B cell (primary cell): ENCODE results near the gene ATP5F1E. TPM values are rescaled to one million over a fixed set of nuclear protein-coding genes. Genes with fewer than 3 reads are reported as not detected.
A peak's percentile ranks its signal among the peaks of the same experiment; 100 is the strongest.

Experiments used
- ATAC-seq: fragments of 200-7000 bp; cut with Tn5 transposase; one replicate; pipeline ENCODE4 v1.10.0; 2021; ENCODE audit warnings: low read depth, mild to moderate bottlenecking, moderate number of reproducible peaks, moderate library complexity
- CTCF ChIA-PET: fragments of 350-600 bp; sonication (Branson Sonifier 250); formaldehyde crosslinking; loops from one replicate; lab custom pipeline; 2021; ENCODE audit warnings: antibody characterized with exemption, inconsistent platforms; lab: Charles Lee
- POLR2A ChIA-PET: fragments of 350-600 bp; sonication (Branson Sonifier 250); formaldehyde crosslinking; loops from one replicate; lab custom pipeline; 2021; ENCODE audit warnings: antibody characterized with exemption; lab: Charles Lee
- DNase-seq: peaks from one replicate; pipeline ENCODE4 v3.0.0; 2013
- H2AFZ ChIP-seq: 2 replicates; pipeline ENCODE4 v1.6.1; 2012; ENCODE audit warnings: mild to moderate bottlenecking, low read depth, low read length; ENCODE audit not compliant: insufficient read depth, poor library complexity, severe bottlenecking
- H3K27ac ChIP-seq, 2 donors: 1 replicate in 1 of 2; 2 replicates in 1 of 2; pipeline ENCODE4 v1.5.1; 2012 to 2013; ENCODE audit warnings: low read length in 2 of 2, mild to moderate bottlenecking in 2 of 2, moderate library complexity in 1 of 2
- H3K27me3 ChIP-seq, 4 experiments: fragments of 200-600 bp in 1 of 4; sonication (generic) in 1 of 4; replicated peaks in 1 of 4; 1 replicate in 2 of 4; 2 replicates in 2 of 4; pipeline versions ENCODE4 v1.6.1 to v1.7.0; 2013 to 2016; ENCODE audit warnings: low read length in 3 of 4, mild to moderate bottlenecking in 2 of 4, mixed read lengths in 1 of 4, moderate library complexity in 1 of 4; ENCODE audit not compliant: insufficient read depth in 4 of 4, control insufficient read depth in 3 of 4; ENCODE audit errors: control extremely low read depth in 1 of 4
- H3K36me3 ChIP-seq, 2 experiments: replicated peaks in 1 of 2; 1 replicate in 1 of 2; 2 replicates in 1 of 2; pipeline versions ENCODE4 v1.6.1 to v1.7.1; 2013; ENCODE audit warnings: low read length in 1 of 2; ENCODE audit not compliant: insufficient read depth in 2 of 2, control insufficient read depth in 1 of 2; ENCODE audit errors: control extremely low read depth in 1 of 2, extremely low read depth in 1 of 2
- H3K4me1 ChIP-seq, 2 donors: fragments of 200-600 bp in 1 of 2; sonication (generic) in 1 of 2; 1 replicate in 1 of 2; 2 replicates in 1 of 2; pipeline versions ENCODE4 v1.5.1 to v1.6.1; 2013 to 2017; ENCODE audit warnings: low read length in 2 of 2; ENCODE audit not compliant: control insufficient read depth in 2 of 2, insufficient read depth in 2 of 2
- H3K4me2 ChIP-seq: replicated peaks from 2 replicates; pipeline ENCODE3; 2012; ENCODE audit warnings: mild to moderate bottlenecking, low read depth, low read length; ENCODE audit not compliant: poor library complexity, severe bottlenecking
- H3K4me3 ChIP-seq, 5 experiments: fragments of 200-600 bp in 1 of 5; sonication (generic) in 1 of 5; 1 replicate in 3 of 5; 2 replicates in 2 of 5; pipeline versions ENCODE4 v1.5.1 to v1.7.0; 2011 to 2016; ENCODE audit warnings: low read length in 4 of 5, mild to moderate bottlenecking in 4 of 5, low read depth in 2 of 5, control low read depth in 1 of 5, moderate library complexity in 1 of 5; ENCODE audit not compliant: insufficient read depth in 1 of 5; ENCODE audit errors: control extremely low read depth in 1 of 5, extremely low read depth in 1 of 5
- H3K79me2 ChIP-seq: fragments of 200-600 bp; sonication (generic); one replicate; pipeline ENCODE4 v1.6.0; 2016; ENCODE audit warnings: low read length; ENCODE audit not compliant: control insufficient read depth, insufficient read depth
- H3K9ac ChIP-seq: fragments of 200-600 bp; sonication (generic); 2 replicates; pipeline ENCODE4 v1.6.1; 2017; ENCODE audit warnings: mild to moderate bottlenecking, low read length, moderate library complexity
- H3K9me3 ChIP-seq, 3 donors: one replicate each; pipeline versions ENCODE4 v1.6.1 to v1.7.1; 2013; ENCODE audit warnings: low read length in 2 of 3; ENCODE audit not compliant: control insufficient read depth in 2 of 3, insufficient read depth in 1 of 3; ENCODE audit errors: control extremely low read depth in 1 of 3
- H4K20me1 ChIP-seq: 2 replicates; pipeline ENCODE4 v1.6.0; 2012; ENCODE audit warnings: mild to moderate bottlenecking, low read length; ENCODE audit not compliant: insufficient read depth, control insufficient read depth, poor library complexity, severe bottlenecking
- H3K27ac Mint-ChIP-seq: one replicate; pipeline ENCODE4 v1.8.0; 2021; ENCODE audit warnings: mixed read lengths
- H3K27me3 Mint-ChIP-seq: one replicate; pipeline ENCODE4 v1.8.0; 2021; ENCODE audit warnings: mixed read lengths
- H3K4me1 Mint-ChIP-seq: one replicate; pipeline ENCODE4 v1.8.0; 2021; ENCODE audit warnings: mixed read lengths
- H3K4me3 Mint-ChIP-seq: one replicate; pipeline ENCODE4 v1.8.0; 2021; ENCODE audit warnings: mixed read lengths
- H3K9me3 Mint-ChIP-seq: one replicate; pipeline ENCODE4 v1.8.0; 2022; ENCODE audit warnings: mixed read lengths; ENCODE audit not compliant: insufficient read depth
- EZH2 ChIP-seq: IDR thresholded peaks from 2 replicates; pipeline ENCODE4 v1.6.1; 2012; ENCODE audit warnings: borderline replicate concordance, low read depth, mild to moderate bottlenecking, moderate library complexity, low read length; ENCODE audit not compliant: insufficient read depth, poor library complexity, severe bottlenecking
- WGBS: methylation state at CpG from one replicate; pipeline ENCODE4 v1.1.5; 2013; ENCODE audit warnings: missing lambda C conversion rate; ENCODE audit not compliant: insufficient coverage; 5-methylcytosine and 5-hydroxymethylcytosine counted together
- intact Hi-C: fragments of 100-400 bp; cut with micrococcal nuclease; formaldehyde crosslinking; loops from one replicate; pipeline ENCODE4 v1.10.0; 2022
- polyA plus RNA-seq: library from polyadenylated mRNA; depleted of rRNA; stranded (reverse); fragments of >200 nt; gene quantifications from 2 replicates; pipeline ENCODE4 v1.2.3, GENCODE V29; 2012
- total RNA-seq, 2 donors: library from RNA; stranded (reverse); fragments of 120-200 nt in 1 of 2; gene quantifications; 1 replicate in 1 of 2; 2 replicates in 1 of 2; pipeline versions ENCODE4 v1.2.3 to v1.2.4, GENCODE V29; 2013 to 2022
- TF ChIP-seq, protein P1 (sequence below): fragments of 200-600 bp; IDR thresholded peaks from one replicate; pipeline ENCODE4 v1.8.0; 2022; ENCODE audit warnings: antibody characterized with exemption, mild to moderate bottlenecking

ATP5F1E gene
- total and polyA plus RNA-seq, 2 donors (not counting 1 experiment from before 2014, with no cell fraction given) = 22.2 to 55.0 TPM

DNA sequence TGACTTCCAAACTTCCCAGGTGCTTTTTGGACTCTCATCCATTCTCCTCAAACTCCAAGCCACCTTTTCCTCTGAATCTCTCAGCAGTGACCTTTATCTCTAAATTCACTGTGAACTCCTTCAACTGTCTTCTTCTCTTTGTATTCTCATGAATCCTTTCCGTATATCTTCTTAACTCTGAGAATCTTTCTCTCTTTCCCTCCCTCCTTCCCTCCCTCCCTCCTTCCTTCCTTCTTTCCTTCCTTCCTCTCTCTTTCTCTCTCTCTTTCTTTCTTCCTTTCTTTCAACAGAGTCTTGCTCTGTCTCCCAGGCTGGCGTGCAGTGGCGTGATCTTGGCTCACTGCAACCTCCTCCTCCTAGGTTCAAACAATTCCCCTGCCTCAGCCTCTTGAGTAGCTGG is 14.7 kb upstream of the ATP5F1E start:
- peaks cover 7% of the 10 kb centered on the region for H4K20me1 ChIP-seq
- no peak overlapping the region for H3K27ac ChIP-seq
- DNase-seq (no peak), ATAC-seq (no peak)
- WGBS = 96% methylated on average over 3 of the region's 3 CpGs
- Mint-ChIP-seq H3K4me3 (no peak overlapping the region), H3K27me3 (peaks cover 19% of the 10 kb centered on the region), H3K27ac (no peak overlapping the region), H3K4me1 (peaks cover 25% of the 10 kb centered on the region), H3K9me3 (no peaks in the 10 kb centered on the region)
- CTCF ChIA-PET = no interaction called here
- POLR2A ChIA-PET = no interaction called here
- H2AFZ ChIP-seq = no peak overlapping the region
- no peaks in the 10 kb centered on the region for H3K36me3 ChIP-seq
- H3K9ac ChIP-seq = no peak overlapping the region
- intact Hi-C loops = no loop called here
- H3K4me3 ChIP-seq = no peak overlapping the region
- no peaks in the 10 kb centered on the region for H3K9me3 ChIP-seq
- peaks cover 17% of the 10 kb centered on the region for H3K79me2 ChIP-seq
- H3K4me2 ChIP-seq = no peak overlapping the region
- H3K4me1 ChIP-seq = peaks cover 26% of the 10 kb centered on the region in 2 donors
- H3K27me3 ChIP-seq = peaks cover 0 to 10% (median 5%) of the 10 kb centered on the region in 4 experiments
- TF ChIP-seq, protein P1, sequence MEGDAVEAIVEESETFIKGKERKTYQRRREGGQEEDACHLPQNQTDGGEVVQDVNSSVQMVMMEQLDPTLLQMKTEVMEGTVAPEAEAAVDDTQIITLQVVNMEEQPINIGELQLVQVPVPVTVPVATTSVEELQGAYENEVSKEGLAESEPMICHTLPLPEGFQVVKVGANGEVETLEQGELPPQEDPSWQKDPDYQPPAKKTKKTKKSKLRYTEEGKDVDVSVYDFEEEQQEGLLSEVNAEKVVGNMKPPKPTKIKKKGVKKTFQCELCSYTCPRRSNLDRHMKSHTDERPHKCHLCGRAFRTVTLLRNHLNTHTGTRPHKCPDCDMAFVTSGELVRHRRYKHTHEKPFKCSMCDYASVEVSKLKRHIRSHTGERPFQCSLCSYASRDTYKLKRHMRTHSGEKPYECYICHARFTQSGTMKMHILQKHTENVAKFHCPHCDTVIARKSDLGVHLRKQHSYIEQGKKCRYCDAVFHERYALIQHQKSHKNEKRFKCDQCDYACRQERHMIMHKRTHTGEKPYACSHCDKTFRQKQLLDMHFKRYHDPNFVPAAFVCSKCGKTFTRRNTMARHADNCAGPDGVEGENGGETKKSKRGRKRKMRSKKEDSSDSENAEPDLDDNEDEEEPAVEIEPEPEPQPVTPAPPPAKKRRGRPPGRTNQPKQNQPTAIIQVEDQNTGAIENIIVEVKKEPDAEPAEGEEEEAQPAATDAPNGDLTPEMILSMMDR = no peak
- no peak for TF ChIP-seq EZH2

DNA sequence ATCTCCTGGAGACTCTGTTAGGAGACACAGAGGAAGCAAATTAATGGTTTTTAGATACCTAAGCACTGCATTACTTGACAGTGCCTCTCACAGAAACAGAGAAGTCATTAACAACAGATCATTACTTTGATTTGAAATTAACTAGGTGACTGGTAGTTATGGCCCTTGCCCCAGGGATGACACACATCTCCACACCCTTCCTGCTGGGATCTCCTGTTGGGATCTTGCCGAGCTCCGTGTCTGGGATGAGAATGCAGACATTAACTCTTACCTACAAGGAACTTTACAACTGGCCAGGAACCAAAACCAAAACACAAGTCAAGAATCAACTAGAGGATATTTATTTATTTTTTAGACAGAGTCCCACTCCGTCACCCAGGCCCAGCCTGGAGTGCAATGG is 12.7 kb upstream of the ATP5F1E start:
- CTCF ChIA-PET = interaction anchor here (0.8 to 1.2 kb wide), 2 partner anchors 43 to 174 kb away, joined by 3 read pairs; no protein-coding TSS in a partner anchor
- Histone ChIP-seq H3K4me3 (no peak overlapping the region), H3K9ac (no peak overlapping the region), H3K79me2 (peaks cover 37% of the 10 kb centered on the region), H2AFZ (no peak overlapping the region), H4K20me1 (peaks cover 28% of the 10 kb centered on the region), H3K4me1 (peaks cover 44 to 46% of the 10 kb centered on the region in 2 donors), H3K27me3 (no peaks in the 10 kb centered on the region), H3K4me2 (peak overlapping the region; percentile 92), H3K27ac (no peak overlapping the region), H3K9me3 (no peaks in the 10 kb centered on the region), H3K36me3 (peaks cover 0 to 10% of the 10 kb centered on the region in 2 experiments)
- no peaks in the 10 kb centered on the region for H3K9me3 Mint-ChIP-seq
- H3K4me3 Mint-ChIP-seq = peak overlapping the region; percentile 39
- DNase-seq = no peak
- H3K27me3 Mint-ChIP-seq = peaks cover 5% of the 10 kb centered on the region
- TF ChIP-seq, protein P1 = no peak
- no peak for TF ChIP-seq EZH2
- H3K4me1 Mint-ChIP-seq = peaks cover 43% of the 10 kb centered on the region
- peak overlapping the region; percentile 39 for H3K27ac Mint-ChIP-seq
- WGBS = 100% methylated on average over 1 of the region's 3 CpGs
- intact Hi-C loops = loop anchor here (5.0 kb wide), 1 partner anchor 737 kb away; the partner anchor contains the start of gene RAB22A
- POLR2A ChIA-PET = no interaction called here
- ATAC-seq = no peak
